HG03045 (cell line): ENCODE data around the gene PTPRZ1.

Source experiments
- ATAC-seq: cut with Tn5 transposase; IDR thresholded peaks from one replicate; pipeline ENCODE4 v1.9.1; 2021; ENCODE audit warnings: mild to moderate bottlenecking, moderate library complexity; ENCODE audit not compliant: unreplicated experiment

The PTPRZ1 gene

GRCh38 chr7:122103064-122103463, 230.1 kb downstream of the PTPRZ1 start:
- no peak for ATAC-seq
